Adipocyte (in vitro differentiated cells): Measurements from ENCODE around the gene GALNT7.

Experiments
- DNase-seq: peaks from one replicate; pipeline ENCODE4 v3.0.0-alpha.2; 2015; ENCODE audit warnings: low read depth
- H3K27me3 ChIP-seq: replicated peaks from 2 replicates; pipeline ENCODE4 v1.7.0; 2013; ENCODE audit warnings: mild to moderate bottlenecking, low read length, moderate library complexity; ENCODE audit not compliant: control insufficient read depth, insufficient read depth
- H3K36me3 ChIP-seq: 2 replicates; pipeline ENCODE4 v1.7.0; 2013; ENCODE audit warnings: low read length, mild to moderate bottlenecking, moderate library complexity; ENCODE audit not compliant: control insufficient read depth, insufficient read depth, severe bottlenecking
- H3K4me1 ChIP-seq: 2 replicates; pipeline ENCODE4 v1.7.0; 2013; ENCODE audit warnings: mild to moderate bottlenecking, low read length, moderate library complexity; ENCODE audit not compliant: control insufficient read depth, insufficient read depth
- H3K4me3 ChIP-seq: 2 replicates; pipeline ENCODE4 v1.7.0; 2013; ENCODE audit warnings: mild to moderate bottlenecking, low read length, moderate library complexity
- H3K9ac ChIP-seq: 2 replicates; pipeline ENCODE4 v1.7.0; 2013; ENCODE audit warnings: mild to moderate bottlenecking, low read length, moderate library complexity
- H3K9me3 ChIP-seq: 2 replicates; pipeline ENCODE4 v1.7.0; 2013; ENCODE audit warnings: mild to moderate bottlenecking, low read length, moderate library complexity; ENCODE audit not compliant: control insufficient read depth

GALNT7 gene

DNA sequence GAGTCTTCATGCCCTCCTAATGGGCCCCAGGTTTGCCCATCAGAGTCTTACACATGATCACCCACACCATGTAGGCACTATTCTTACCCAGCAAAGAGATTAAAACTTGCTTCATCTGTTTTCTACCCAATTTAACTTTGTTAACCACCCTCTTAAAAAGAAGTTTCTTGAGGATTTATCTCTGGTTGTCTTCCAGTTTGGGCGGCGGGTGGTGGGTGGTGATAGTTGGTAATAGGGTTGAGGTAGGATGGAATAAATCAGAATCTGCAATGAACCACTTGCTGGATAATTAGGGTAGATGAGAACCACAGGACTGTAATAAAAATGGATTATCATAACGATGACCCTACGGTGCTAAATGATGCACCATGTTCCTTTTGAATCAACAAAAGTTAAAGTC, 30.9 kb downstream of the GALNT7 start:
- no peak for DNase-seq

DNA sequence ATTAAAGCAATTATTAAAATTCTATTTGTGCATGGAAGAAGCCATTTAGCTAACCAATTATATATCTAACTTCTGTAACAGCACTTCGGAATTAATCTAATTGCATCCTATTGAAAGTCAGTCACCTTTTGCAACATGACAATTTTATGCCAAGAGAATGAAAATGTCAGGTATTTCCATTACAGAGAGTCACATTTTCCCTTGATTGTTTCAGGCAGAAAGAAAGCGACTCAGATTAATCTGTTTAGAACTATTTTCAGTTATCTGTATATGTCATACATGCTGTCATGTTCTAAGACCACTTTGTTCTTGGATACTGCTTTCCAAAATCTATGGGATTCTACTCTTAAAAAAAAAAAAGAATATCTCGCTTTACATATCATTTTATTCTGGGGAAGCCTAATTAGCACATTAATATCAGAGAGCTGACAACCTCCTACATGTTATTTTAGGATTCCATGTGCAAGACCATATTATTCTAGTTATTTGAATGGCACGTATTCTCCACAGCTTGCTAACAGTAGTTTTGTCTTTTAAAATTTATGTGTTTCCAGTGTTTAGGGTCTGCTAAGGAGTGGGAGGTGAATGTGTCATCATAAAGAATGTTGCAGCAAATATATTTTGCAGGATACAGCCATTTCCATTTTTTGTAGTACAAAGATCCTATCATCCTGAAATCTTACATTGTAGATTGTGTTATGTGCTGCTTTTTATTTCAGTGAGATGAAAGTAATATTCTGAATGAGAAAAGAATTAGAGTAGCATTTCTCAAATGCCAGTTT, 31.7 kb downstream of the GALNT7 start:
- no peaks in the 10 kb centered on the region for H3K27me3 ChIP-seq
- peaks cover 4% of the 10 kb centered on the region for H3K9me3 ChIP-seq
- no peak overlapping the region for H3K4me3 ChIP-seq
- no peaks in the 10 kb centered on the region for H3K36me3 ChIP-seq
- no peaks in the 10 kb centered on the region for H3K4me1 ChIP-seq
- H3K9ac ChIP-seq, result no peak overlapping the region
- DNase-seq, result no peak

More for the DNA sequence above, 30.9 kb downstream of the GALNT7 start:
- Histone ChIP-seq H3K4me3 (no peak overlapping the region), H3K36me3 (no peaks in the 10 kb centered on the region), H3K9ac (no peak overlapping the region), H3K4me1 (no peaks in the 10 kb centered on the region), H3K27me3 (no peaks in the 10 kb centered on the region), H3K9me3 (peaks cover 4% of the 10 kb centered on the region)

DNA sequence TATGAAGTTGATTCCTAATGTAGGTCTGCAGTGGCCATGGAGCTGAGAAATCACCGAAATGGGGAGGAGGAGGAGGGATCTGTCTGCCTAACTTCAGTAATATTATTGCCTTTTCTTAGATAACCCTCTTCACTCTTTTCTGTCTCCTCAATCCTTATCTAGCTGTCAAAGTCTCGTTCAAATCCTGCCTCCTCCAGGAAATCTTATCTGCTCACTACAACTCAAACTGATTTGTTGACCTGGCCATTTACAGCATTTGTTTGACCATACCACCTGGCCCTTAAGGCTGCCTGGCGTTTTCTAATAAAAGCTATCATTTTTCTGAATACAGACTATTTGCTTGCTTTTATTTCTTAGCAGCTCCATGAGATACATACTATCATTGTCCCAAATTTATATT, 33.8 kb downstream of the GALNT7 start:
- DNase-seq, result no peak
- Histone ChIP-seq H3K27me3 (no peaks in the 10 kb centered on the region), H3K36me3 (no peaks in the 10 kb centered on the region), H3K9me3 (peaks cover 4% of the 10 kb centered on the region), H3K4me3 (no peak overlapping the region), H3K4me1 (peaks cover 10% of the 10 kb centered on the region), H3K9ac (no peak overlapping the region)

DNA sequence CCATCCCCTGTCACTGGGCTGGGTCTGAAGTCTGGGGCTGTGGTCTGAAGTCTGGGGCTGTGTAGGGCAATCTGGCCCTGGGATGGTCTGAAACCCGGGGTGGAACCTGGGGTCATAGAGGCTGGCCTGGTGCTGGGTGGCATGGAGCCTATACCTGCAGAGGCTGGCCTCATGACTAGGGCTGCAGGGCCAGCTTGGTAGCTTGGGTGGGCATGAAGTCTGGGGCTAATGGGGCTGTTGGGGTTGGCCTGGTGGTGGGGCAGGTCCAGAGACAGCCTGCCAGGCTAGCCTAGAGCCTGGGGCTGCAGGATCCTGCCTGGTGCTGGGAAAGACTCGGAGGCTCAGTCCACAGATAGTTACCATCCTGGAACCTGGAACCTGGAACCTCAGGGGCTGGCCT, 37.0 kb downstream of the GALNT7 start:
- DNase-seq, result no peak
- Histone ChIP-seq H3K36me3 (no peaks in the 10 kb centered on the region), H3K4me1 (peaks cover 10% of the 10 kb centered on the region), H3K9ac (no peak overlapping the region), H3K9me3 (peaks cover 4% of the 10 kb centered on the region), H3K27me3 (no peaks in the 10 kb centered on the region), H3K4me3 (no peak overlapping the region)

DNA sequence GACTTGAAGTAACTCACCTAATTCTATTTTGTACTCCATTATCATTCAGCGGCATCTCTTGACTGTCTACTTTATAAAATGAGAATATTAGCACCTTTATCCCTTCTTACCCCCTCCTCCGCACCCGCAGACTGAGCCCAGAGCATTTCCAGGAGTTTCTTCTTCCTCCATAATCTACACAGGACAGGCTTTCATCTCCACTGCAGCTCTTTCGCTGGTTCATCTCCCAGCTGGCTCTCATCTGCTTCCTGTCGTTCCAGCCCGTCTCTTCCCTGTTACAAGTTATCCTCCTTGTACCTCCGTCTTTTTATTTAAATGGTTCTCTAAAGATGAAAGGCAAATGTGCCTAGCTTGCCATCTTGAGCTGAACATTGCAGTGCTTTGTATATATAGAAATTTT, 39.8 kb downstream of the GALNT7 start:
- no peaks in the 10 kb centered on the region for H3K27me3 ChIP-seq
- peaks cover 10% of the 10 kb centered on the region for H3K4me1 ChIP-seq
- H3K9ac ChIP-seq, result no peak overlapping the region
- no peak overlapping the region for H3K4me3 ChIP-seq
- no peak for DNase-seq
- H3K9me3 ChIP-seq, result peaks cover 4% of the 10 kb centered on the region
- no peaks in the 10 kb centered on the region for H3K36me3 ChIP-seq

DNA sequence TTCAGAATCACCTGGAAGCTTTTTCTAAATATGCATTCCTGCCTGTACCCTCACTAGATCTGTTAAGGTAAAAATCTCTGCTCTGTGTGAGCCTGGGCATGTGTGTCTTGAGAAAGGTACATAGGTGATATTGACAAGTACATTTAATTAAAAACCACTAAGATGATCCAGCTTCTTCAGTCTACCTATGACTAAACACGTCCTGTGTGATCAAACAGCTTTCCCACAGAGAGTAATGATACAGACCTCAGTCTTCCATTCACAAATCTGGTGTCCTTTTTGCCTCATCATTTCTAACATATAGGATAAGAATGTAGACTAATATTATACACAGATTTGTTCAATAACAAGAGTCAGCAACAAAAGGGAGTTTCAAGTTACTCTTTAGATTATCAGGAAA, 42.6 kb downstream of the GALNT7 start:
- H3K4me3 ChIP-seq, result no peak overlapping the region
- peaks cover 6% of the 10 kb centered on the region for H3K4me1 ChIP-seq
- no peak overlapping the region for H3K9ac ChIP-seq
- H3K27me3 ChIP-seq, result no peaks in the 10 kb centered on the region
- H3K9me3 ChIP-seq, result no peaks in the 10 kb centered on the region
- no peaks in the 10 kb centered on the region for H3K36me3 ChIP-seq
- no peak for DNase-seq

DNA sequence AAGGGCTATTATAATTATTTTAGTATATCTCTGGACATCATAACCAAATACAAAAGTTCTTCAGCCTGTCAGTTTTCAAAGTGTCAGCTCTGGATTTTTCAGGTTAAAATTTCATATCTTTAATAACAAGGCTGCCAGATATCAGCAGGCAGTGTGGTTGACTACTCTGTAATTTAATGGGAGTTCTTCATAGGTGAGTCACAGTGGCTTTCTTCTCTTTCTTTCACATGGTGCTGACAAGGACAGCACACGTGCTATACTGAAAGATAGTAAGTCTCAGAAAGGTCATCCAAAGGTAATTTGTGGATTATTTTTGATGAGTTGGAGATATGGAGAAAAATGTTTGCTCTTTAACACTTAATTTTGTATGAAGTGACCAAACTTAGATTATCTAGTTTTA, 43.2 kb downstream of the GALNT7 start:
- DNase-seq, result peak; percentile 46
- Histone ChIP-seq H3K27me3 (no peaks in the 10 kb centered on the region), H3K4me3 (no peak overlapping the region), H3K9ac (no peak overlapping the region), H3K4me1 (peaks cover 1% of the 10 kb centered on the region), H3K9me3 (no peaks in the 10 kb centered on the region), H3K36me3 (no peaks in the 10 kb centered on the region)

DNA sequence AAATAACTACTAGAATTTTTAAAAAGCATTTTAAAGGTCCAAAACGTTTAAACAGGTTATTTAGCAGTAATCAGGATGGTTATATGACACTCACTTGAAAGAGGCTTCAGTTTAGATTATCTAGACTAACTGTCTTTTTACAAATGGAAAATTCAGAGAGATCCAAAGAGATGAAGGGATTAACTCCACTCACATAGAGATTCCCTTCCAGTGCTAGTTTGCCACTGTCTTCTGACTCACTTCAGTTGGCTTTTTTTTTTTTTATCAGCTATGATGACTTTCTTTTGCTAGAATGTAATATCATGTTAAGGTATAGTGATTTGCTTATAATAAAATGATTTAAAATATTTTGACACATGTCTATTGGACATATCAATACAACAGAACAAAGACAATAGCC, 43.8 kb downstream of the GALNT7 start:
- Histone ChIP-seq H3K36me3 (no peaks in the 10 kb centered on the region), H3K9ac (no peak overlapping the region), H3K9me3 (no peaks in the 10 kb centered on the region), H3K4me3 (no peak overlapping the region), H3K27me3 (no peaks in the 10 kb centered on the region), H3K4me1 (peaks cover under 1% of the 10 kb centered on the region)
- no peak for DNase-seq

DNA sequence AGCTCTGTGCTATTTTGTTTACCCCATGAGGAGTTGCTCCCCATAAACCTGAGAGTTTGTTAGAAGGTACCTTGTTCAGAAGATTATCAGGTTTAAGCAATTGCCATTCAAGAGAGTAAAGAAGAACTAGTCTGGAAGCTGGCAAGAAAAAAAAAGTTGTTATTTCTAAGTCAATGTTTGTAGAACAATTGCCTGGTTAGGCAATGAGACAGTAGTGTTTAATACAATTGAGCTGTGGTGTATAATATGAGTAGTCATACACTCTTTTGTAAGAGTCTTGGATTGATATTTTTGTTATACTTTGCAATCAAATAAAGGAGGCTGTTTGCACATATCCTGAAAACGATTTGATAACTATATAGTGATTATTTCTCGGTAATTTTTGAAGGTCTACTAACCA, 44.7 kb downstream of the GALNT7 start:
- Histone ChIP-seq H3K36me3 (no peaks in the 10 kb centered on the region), H3K27me3 (no peaks in the 10 kb centered on the region), H3K9me3 (no peaks in the 10 kb centered on the region), H3K4me1 (peaks cover 10% of the 10 kb centered on the region), H3K4me3 (no peak overlapping the region), H3K9ac (no peak overlapping the region)
- DNase-seq, result no peak

DNA sequence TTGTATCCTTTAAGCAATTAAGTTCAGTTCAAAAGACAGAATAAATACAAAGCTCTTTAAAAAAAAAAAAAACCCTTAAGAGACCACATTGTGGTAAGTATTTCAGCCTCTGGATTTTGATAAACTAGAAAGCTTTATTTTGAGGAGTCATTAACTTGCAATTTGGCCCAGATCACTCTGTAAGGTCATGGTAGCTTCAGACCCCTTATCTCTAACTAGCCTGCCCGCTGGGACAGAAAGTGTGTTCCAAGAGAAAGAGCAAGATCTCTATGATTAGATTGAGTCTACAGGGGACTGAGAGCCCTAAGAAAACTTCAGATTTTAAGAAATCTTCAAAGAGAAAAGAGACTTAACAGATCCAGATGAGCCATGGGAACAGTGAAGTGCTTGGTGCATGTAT, 45.6 kb downstream of the GALNT7 start:
- Histone ChIP-seq H3K9me3 (no peaks in the 10 kb centered on the region), H3K4me1 (peaks cover 14% of the 10 kb centered on the region), H3K4me3 (no peak overlapping the region), H3K27me3 (no peaks in the 10 kb centered on the region), H3K9ac (no peak overlapping the region), H3K36me3 (no peaks in the 10 kb centered on the region)
- no peak for DNase-seq

DNA sequence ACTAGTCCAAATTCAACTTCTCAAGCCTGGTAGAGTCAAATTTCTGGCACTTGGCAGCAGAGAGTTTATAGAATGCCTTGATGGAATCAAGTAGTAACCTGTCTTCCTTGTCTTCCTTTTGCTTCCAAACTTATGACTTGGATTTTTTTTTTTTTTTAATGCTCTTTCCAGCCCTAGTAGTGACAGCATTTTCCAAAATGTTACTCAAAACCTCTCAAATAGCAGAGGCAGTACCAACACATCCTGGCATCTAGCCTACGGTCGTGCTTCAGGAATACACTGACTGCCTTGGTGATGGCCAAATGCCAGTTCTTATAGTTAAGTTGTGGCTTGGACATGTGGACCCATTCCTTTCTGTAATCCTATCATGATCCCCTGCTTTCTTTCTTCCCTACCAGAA, 46.0 kb downstream of the GALNT7 start:
- H3K4me1 ChIP-seq, result peaks cover 14% of the 10 kb centered on the region
- no peak overlapping the region for H3K4me3 ChIP-seq

DNA sequence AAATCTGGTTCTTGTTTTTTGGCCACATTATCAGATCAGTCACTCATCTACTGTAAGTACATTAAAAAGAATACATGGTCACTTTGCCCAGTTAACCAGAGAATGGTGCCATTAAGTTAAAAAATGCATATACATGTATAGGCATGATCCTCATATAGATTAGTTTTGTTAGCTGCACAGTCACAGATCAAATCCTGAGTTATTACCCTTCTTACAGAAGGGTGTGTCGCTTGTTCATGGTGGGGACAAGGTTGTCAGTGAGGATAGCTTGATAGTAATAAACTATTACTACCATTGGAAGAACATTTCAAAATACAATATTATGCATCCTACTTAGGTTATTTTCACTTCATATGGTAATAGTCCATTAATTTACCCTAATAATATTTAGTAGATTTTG, 48.5 kb downstream of the GALNT7 start:
- DNase-seq, result no peak

More for the DNA sequence above, 46.0 kb downstream of the GALNT7 start:
- no peaks in the 10 kb centered on the region for H3K36me3 ChIP-seq
- H3K27me3 ChIP-seq, result no peaks in the 10 kb centered on the region
- DNase-seq, result peak; percentile 68
- no peaks in the 10 kb centered on the region for H3K9me3 ChIP-seq
- no peak overlapping the region for H3K9ac ChIP-seq

More for the DNA sequence above, 48.5 kb downstream of the GALNT7 start:
- H3K36me3 ChIP-seq, result no peaks in the 10 kb centered on the region
- H3K4me3 ChIP-seq, result no peak overlapping the region
- H3K9ac ChIP-seq, result no peak overlapping the region
- H3K9me3 ChIP-seq, result no peaks in the 10 kb centered on the region
- peaks cover 14% of the 10 kb centered on the region for H3K4me1 ChIP-seq
- H3K27me3 ChIP-seq, result no peaks in the 10 kb centered on the region
